NCI-H1105 (cell line): ENCODE results near the gene HIVEP3.

Experiments used
- DNase-seq: peaks from one replicate; lab custom pipeline; 2025; lab: John Stamatoyannopoulos, UW

Gene HIVEP3

GRCh38 chr1:41683681-41684500 is 234.8 kb downstream of the HIVEP3 start:
- no peak for DNase-seq

- DNase-seq, result no peak
Observed at GRCh38 chr1:41682845-41683625, 235.7 kb downstream of the HIVEP3 start.

- DNase-seq, result no peak
Observed at GRCh38 chr1:41682149-41682548, 236.6 kb downstream of the HIVEP3 start.

- no peak for DNase-seq
Observed at GRCh38 chr1:41681331-41682098, 237.2 kb downstream of the HIVEP3 start.

GRCh38 chr1:41679994-41680393 is 238.7 kb downstream of the HIVEP3 start:
- DNase-seq, result no peak

GRCh38 chr1:41679531-41679930 is 239.2 kb downstream of the HIVEP3 start:
- DNase-seq, result no peak

- no peak for DNase-seq
Observed at GRCh38 chr1:41678111-41678878, 240.4 kb downstream of the HIVEP3 start.

GRCh38 chr1:41677620-41678019 is 241.1 kb downstream of the HIVEP3 start:
- DNase-seq, result no peak

- DNase-seq, result no peak
Observed at GRCh38 chr1:41675401-41675800, 243.3 kb downstream of the HIVEP3 start.

- no peak for DNase-seq
Observed at GRCh38 chr1:41674522-41674921, 244.2 kb downstream of the HIVEP3 start.

GRCh38 chr1:41673806-41674205 is 244.9 kb downstream of the HIVEP3 start:
- no peak for DNase-seq

- DNase-seq, result no peak
Observed at GRCh38 chr1:41673378-41673777, 245.3 kb downstream of the HIVEP3 start.

- DNase-seq, result no peak
Observed at GRCh38 chr1:41672641-41673361, 245.9 kb downstream of the HIVEP3 start.

GRCh38 chr1:41672173-41672572 is 246.5 kb downstream of the HIVEP3 start:
- no peak for DNase-seq

- no peak for DNase-seq
Observed at GRCh38 chr1:41671116-41671755, 247.5 kb downstream of the HIVEP3 start.

GRCh38 chr1:41670217-41670957 is 248.3 kb downstream of the HIVEP3 start:
- no peak for DNase-seq

GRCh38 chr1:41668967-41669366 is 249.8 kb downstream of the HIVEP3 start:
- DNase-seq, result no peak

- DNase-seq, result no peak
Observed at GRCh38 chr1:41668054-41668660, 250.6 kb downstream of the HIVEP3 start.

GRCh38 chr1:41666981-41667631 is 251.6 kb downstream of the HIVEP3 start:
- DNase-seq, result no peak
